HG02763 (cell line): ENCODE measurements around the gene MAP3K2.
"Not testable (repeated sequence)": the region's sequence is repeated elsewhere in the genome, so short reads cannot be mapped to it uniquely, and the experiment has no call there.

Experiments
- ATAC-seq: cut with Tn5 transposase; IDR thresholded peaks from one replicate; pipeline ENCODE4 v1.9.1; 2021; ENCODE audit warnings: mild to moderate bottlenecking, moderate library complexity; ENCODE audit not compliant: unreplicated experiment

The MAP3K2 gene

DNA sequence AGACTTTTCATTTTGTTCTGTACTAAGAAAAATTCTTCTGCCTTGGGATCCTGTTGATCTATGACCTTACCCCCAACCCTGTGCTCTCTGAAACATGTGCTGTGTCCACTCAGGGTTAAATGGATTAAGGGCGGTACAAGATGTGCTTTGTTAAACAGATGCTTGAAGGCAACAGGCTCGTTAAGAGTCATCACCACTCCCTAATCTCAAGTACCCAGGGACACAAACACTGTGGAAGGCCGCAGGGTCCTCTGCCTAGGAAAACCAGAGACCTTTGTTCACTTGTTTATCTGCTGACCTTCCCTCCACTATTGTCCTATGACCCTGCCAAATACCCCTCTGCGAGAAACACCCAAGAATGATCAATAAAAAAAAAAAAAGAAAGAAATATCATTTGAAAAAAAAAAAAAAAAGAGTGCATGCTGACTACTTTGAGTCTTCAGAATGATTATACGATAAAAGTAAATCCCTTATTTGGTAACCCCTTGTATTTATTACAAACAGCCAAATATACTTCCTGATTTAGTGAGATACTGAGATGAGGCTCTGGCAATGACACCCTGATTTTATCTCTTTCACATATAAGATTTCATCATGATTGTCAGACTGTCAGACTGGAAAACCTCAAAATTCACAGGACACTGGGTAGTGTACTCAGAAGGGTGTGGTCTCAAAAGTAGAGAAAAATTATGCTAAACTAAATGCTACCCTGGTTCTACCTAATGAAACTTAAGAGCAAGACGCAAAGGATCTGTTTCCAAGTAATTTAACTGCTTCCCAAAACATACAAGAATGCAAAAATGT lies 33.7 kb downstream of the MAP3K2 start:
- not testable (repeated sequence) for ATAC-seq

DNA sequence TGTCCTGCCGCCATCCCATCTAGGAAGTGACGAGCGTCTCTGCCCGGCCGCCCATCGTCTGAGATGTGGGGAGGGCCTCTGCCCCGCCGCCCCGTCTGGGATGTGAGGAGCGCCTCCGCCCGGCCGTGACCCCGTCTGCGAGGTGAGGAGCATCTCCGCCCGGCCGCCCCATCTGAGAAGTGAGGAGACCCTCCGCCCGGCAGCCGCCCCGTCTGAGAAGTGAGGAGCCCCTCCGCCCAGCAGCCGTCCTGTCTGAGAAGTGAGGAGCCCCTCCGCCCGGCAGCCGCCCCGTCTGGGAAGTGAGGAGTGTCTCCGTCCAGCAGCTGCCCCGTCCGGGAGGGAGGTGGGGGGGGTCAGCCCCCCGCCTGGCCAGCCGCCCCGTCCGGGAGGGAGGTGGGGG lies 34.6 kb downstream of the MAP3K2 start:
- not testable (repeated sequence) for ATAC-seq

- ATAC-seq: no peak
Measured at GRCh38 chr2:127351603-127352002, 36.2 kb downstream of the MAP3K2 start.

- no peak for ATAC-seq
Measured at GRCh38 chr2:127348426-127349000, 39.3 kb downstream of the MAP3K2 start.

DNA sequence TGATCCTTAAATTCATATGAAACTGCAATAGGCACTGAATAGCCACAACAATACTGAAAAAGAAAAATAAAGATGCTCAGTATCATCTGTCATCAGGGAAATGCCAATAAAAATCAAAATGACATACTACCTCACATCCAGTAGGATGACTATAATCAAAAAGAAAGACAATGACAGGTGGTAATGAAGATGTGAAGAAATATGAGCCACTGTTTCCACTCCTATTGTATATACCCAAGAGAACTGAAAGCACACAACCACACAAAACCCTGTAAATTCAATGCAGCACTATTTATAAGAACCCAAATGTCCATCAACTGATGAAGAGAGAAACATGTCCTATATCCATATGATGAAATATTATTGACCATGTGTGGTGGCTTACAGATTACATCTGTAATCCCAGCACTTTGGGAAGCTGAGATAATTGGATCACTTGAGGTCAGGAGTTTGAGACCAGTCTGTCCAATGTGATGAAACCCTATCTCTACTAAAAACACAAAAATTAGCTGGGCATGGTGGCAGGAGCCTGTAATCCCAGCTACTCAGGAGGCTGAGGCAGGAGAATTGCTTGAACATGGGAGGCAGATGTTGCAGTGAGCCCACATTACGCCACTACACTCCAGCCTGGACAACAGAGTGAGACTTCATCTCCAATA lies 39.9 kb downstream of the MAP3K2 start:
- no peak for ATAC-seq

- no peak for ATAC-seq
Measured at GRCh38 chr2:127347015-127347414, 40.8 kb downstream of the MAP3K2 start.

GRCh38 chr2:127343277-127343676 lies 44.5 kb downstream of the MAP3K2 start:
- ATAC-seq: no peak

DNA sequence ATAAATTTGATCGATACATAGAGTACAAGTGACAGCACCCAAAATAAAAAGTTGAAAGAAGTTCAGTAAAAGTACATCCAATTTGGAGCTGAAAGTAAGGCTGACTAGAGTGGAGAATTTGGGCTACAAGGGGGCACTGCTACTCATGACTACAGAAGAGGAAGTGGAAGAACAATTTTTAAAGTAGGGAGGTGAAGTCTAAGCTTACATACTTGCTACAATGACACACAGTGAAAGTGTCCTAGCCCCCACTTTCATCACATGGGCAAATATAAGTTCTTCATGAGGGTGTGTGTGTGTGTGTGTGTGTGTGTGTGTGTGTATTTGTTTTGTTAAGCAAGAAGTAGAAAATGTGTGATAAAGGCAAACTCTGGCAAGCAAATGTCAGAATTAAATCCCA lies 45.7 kb downstream of the MAP3K2 start:
- no peak for ATAC-seq

DNA sequence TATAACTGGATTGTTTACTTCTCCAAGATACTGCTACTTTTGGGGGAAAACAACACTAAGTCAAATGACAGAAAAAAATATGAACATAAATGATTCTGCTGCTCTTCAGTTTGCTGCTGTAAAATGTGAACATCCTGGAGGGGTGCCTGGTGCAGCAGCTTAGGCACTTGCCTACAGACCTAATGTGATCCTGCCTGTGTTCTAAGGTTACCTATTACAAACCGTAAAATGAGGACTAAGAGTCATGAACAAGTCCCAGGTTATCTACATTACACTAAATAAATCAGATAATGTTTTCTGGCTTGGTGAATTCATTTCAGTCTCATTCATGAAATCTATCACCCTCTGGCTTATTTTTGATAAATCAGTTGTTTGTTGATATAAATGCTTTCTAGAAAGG lies 55.4 kb downstream of the MAP3K2 start:
- ATAC-seq: no peak

DNA sequence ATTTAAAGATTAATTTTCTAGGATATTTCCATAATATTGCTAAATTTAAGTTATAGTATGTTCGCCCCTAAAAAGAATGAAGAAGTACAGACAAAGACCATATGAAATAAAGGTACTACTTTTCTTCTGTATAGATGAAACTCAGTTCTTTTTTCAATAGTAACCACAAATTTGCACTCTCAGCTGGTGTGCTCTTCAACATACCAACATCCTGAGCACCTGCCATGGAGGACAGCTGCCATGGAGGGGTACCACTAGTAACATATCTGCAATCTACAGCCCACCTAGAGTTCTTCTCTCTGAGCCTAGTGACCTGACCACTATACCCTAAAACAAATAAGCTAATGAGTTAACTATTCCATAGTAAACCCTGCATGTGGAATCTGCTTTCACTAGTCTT lies 57.0 kb downstream of the MAP3K2 start:
- peak; percentile 80 for ATAC-seq

GRCh38 chr2:127326289-127326945 lies 61.4 kb downstream of the MAP3K2 start:
- no peak for ATAC-seq

GRCh38 chr2:127324635-127325034 lies 63.1 kb downstream of the MAP3K2 start:
- ATAC-seq: no peak

DNA sequence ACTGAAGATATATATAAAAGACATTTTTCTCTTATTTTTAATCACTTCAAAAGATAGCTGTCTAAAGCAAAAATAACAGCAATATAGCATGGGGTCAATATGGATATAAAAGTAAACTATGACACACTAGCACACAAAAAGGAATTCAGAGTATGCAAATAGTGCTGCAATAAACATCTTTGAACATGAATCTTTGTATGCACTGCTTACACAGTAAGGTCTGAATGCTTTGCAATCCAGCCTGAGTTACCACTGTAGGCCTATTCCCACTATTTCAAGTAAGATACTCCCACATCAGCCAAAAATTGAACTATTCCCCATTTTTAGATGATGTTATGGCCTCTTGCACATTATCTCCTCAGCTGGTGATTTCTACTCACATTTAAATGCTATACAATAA lies 66.5 kb downstream of the MAP3K2 start:
- no peak for ATAC-seq

GRCh38 chr2:127320586-127321275 lies 67.0 kb downstream of the MAP3K2 start:
- ATAC-seq: no peak

DNA sequence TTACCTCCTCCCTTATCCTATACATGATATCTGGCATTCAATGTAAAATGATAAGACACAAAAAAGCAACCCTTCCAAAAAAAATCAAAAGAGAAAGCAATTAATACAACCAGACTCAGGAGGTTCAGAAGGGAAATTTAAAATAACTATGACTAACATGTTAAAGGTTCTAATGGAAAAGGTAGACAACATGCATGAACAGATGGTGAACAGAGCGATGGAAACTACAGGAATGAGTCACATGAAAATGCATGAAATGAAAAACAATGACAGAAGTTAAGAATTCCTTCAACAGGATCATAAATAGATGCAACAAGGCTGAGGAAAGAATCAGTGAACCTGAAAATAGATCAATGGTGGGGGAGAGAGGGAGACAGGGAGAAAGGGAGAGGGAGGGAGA lies 67.7 kb downstream of the MAP3K2 start:
- no peak for ATAC-seq

GRCh38 chr2:127314193-127314988 lies 73.4 kb downstream of the MAP3K2 start:
- ATAC-seq: no peak

DNA sequence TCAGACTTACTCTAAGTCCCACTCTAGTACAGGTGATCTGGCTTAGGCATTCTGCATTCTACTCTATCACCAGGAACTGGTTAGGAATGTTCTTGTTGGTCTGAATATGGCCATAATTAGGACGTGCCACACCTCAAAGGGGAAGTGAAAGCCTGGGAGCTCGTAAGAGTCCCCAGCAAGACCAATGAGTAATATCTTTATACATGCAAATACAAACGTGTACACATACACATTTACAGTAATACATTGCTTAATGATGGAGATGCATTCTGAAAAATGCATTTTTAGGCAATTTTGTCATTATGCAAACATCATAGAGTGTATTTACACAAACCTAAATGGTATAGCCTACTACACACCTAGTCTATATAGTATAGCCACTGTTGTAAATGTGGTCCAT lies 74.4 kb downstream of the MAP3K2 start:
- ATAC-seq: peak; percentile 94

- no peak for ATAC-seq
Measured at GRCh38 chr2:127310980-127311379, 76.8 kb downstream of the MAP3K2 start.

DNA sequence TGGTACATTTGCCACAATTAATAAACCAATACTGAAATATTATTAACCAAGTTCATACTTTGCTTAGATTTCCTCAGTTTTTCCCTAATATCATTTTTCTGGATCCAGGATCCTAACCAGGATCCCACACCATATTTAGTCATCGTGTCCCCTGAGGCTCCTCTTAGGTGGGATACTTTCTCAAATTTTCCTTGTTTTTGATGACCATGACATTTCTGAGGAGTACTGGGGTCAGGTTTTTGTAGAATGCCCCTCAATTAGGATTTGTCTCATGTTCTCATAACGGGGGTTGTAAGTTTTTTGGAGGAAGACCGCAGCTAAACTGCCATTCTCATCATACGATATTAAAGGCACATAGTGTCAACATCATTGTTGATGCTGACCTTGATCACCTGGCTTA lies 78.3 kb downstream of the MAP3K2 start:
- ATAC-seq: no peak

DNA sequence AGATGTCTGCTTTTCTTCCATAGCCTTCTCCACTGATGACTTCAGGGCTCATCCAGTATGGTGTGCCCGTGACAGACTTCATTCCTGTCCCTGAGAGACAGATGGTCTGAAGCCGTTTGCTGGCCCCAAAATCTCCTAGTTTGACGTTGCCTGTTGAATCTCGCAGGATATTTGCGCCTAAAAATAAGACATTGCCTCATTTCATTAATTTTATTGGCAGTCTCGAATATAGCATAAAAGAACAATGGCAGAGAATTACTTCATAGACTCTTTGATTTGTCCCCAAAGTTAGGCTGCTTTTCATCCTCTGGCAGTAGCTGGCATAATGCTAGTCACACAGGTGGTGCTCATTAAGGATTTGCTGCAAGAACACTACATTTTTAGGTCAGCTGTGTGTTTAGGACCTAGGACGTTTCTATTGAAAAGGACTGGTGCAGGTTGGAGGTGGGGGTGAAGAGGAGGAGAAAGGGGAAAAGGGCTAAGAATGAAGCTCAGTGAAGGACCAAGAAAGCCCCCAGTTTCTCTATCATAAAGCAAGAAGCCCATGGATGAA lies 79.1 kb downstream of the MAP3K2 start:
- no peak for ATAC-seq
